Gastrocnemius medialis (tissue), 4 donors: ENCODE results near the gene FYB1.

ENCODE experiments used
- CTCF ChIP-seq, 5 experiments: fragments of 450-650 bp in 3 of 5; fragments of 200-600 bp in 2 of 5; sonication (generic) in 2 of 5; IDR thresholded peaks in 4 of 5; conservative IDR thresholded peaks in 1 of 5; 1 replicate in 4 of 5; 2 replicates in 1 of 5; pipeline ENCODE4 v1.5.1; 2016 to 2019; ENCODE audit warnings: antibody characterized with exemption in 5 of 5, mild to moderate bottlenecking in 3 of 5, moderate library complexity in 3 of 5
- POLR2A ChIP-seq, 2 donors: fragments of 450-650 bp; IDR thresholded peaks; one replicate each; pipeline ENCODE4 v1.6.1; 2017; ENCODE audit warnings: antibody characterized with exemption in 2 of 2, mild to moderate bottlenecking in 2 of 2, moderate library complexity in 2 of 2

GRCh38 chr5:39167141-39167971 is 52.0 kb downstream of the FYB1 start:
- TF ChIP-seq CTCF (IDR thresholded peaks at IDR 0.05 in 4 of 5, conservative IDR thresholded peaks at IDR 0.05 in 1 of 5) (no peak), POLR2A (IDR thresholded peaks at IDR 0.05) (no peak)
